GM21619 (cell line): ENCODE data around the gene BORA.
A peak's percentile ranks its signal among the peaks of the same experiment; 100 is the strongest.
"Not testable (repeated sequence)": the region's sequence is repeated elsewhere in the genome, so short reads cannot be mapped to it uniquely, and the experiment has no call there.

Source experiments
- ATAC-seq: cut with Tn5 transposase; IDR thresholded peaks from one replicate; pipeline ENCODE4 v1.9.1; 2021; ENCODE audit not compliant: unreplicated experiment

Gene BORA

GRCh38 chr13:72727417-72728289 is at the start of gene BORA, which contains the start of gene MZT1:
Gene BORA (plus strand): TSS chr13:72727923. CDS start chr13:72728941, 1,018 bp downstream.
Gene MZT1 (minus strand): TSS chr13:72727629. CDS start chr13:72727602, 27 bp downstream.
- peak; percentile 93 for ATAC-seq

GRCh38 chr13:72678312-72678711 is 49.4 kb upstream of the BORA start:
- no peak for ATAC-seq

- ATAC-seq, result no peak
Observed at GRCh38 chr13:72680353-72680752, 47.4 kb upstream of the BORA start.

GRCh38 chr13:72686766-72687165 is 41.0 kb upstream of the BORA start:
- ATAC-seq, result no peak

GRCh38 chr13:72689181-72689696 is 38.5 kb upstream of the BORA start:
- no peak for ATAC-seq

GRCh38 chr13:72692884-72693514 is 34.7 kb upstream of the BORA start:
- ATAC-seq, result no peak

GRCh38 chr13:72693832-72694231 is 33.9 kb upstream of the BORA start:
- no peak for ATAC-seq

GRCh38 chr13:72694314-72694713 is 33.4 kb upstream of the BORA start:
- no peak for ATAC-seq

- no peak for ATAC-seq
Observed at GRCh38 chr13:72696579-72696978, 31.1 kb upstream of the BORA start.

GRCh38 chr13:72698164-72698563 is 29.6 kb upstream of the BORA start:
- no peak for ATAC-seq

- ATAC-seq, result no peak
Observed at GRCh38 chr13:72700509-72700908, 27.2 kb upstream of the BORA start.

GRCh38 chr13:72716776-72717175 is 10.9 kb upstream of the BORA start:
- no peak for ATAC-seq

- not testable (repeated sequence) for ATAC-seq
Observed at GRCh38 chr13:72726185-72726584, 1.5 kb upstream of the BORA start.

GRCh38 chr13:72726726-72727416 is 852 bp upstream of the BORA start:
- ATAC-seq, result peak; percentile 24

- ATAC-seq, result no peak
Observed at GRCh38 chr13:72728290-72728605, 525 bp downstream of the BORA start.

- ATAC-seq, result no peak
Observed at GRCh38 chr13:72737033-72737432, 9.3 kb downstream of the BORA start.

- ATAC-seq, result no peak
Observed at GRCh38 chr13:72740015-72740414, 12.3 kb downstream of the BORA start.

GRCh38 chr13:72745260-72745659 is 17.5 kb downstream of the BORA start:
- peak; percentile 56 for ATAC-seq

- no peak for ATAC-seq
Observed at GRCh38 chr13:72751220-72751619, 23.5 kb downstream of the BORA start.

GRCh38 chr13:72754111-72754510 is 26.4 kb downstream of the BORA start:
- ATAC-seq, result no peak

GRCh38 chr13:72757792-72758535 is 30.2 kb downstream of the BORA start:
- no peak for ATAC-seq
